Left forelimb (tissue), 1 donor: Measurements from ENCODE around the gene RPS19BP1.

ENCODE experiments used
- DNase-seq: peaks from one replicate; pipeline ENCODE4 v3.0.0-alpha.2; 2018; ENCODE audit warnings: low spot score

RPS19BP1 gene

GRCh38 chr22:39490135-39490798, 42.3 kb downstream of the RPS19BP1 start:
- no peak for DNase-seq

- no peak for DNase-seq
Measured at GRCh38 chr22:39489094-39490068, 43.2 kb downstream of the RPS19BP1 start.

- no peak for DNase-seq
Measured at GRCh38 chr22:39488563-39489083, 43.9 kb downstream of the RPS19BP1 start.

GRCh38 chr22:39487826-39488520, 44.6 kb downstream of the RPS19BP1 start:
- no peak for DNase-seq

- DNase-seq, result no peak
Measured at GRCh38 chr22:39486951-39487825, 45.4 kb downstream of the RPS19BP1 start.

- DNase-seq, result no peak
Measured at GRCh38 chr22:39482768-39483167, 49.8 kb downstream of the RPS19BP1 start.

- no peak for DNase-seq
Measured at GRCh38 chr22:39481595-39481994, 51.0 kb downstream of the RPS19BP1 start.

GRCh38 chr22:39481054-39481453, 51.5 kb downstream of the RPS19BP1 start:
- no peak for DNase-seq

GRCh38 chr22:39480557-39480956, 52.0 kb downstream of the RPS19BP1 start:
- DNase-seq, result no peak

GRCh38 chr22:39479254-39479653, 53.3 kb downstream of the RPS19BP1 start:
- no peak for DNase-seq
